Nephron progenitor cell (in vitro differentiated cells): Measurements from ENCODE around the gene E2F3.

Source experiments
- DNase-seq: peaks from one replicate; pipeline ENCODE4 v3.0.0; 2021
- H3K27ac Mint-ChIP-seq: 2 replicates; pipeline ENCODE4 v1.8.0; 2021; ENCODE audit warnings: mild to moderate bottlenecking, moderate library complexity, mixed read lengths
- H3K27me3 Mint-ChIP-seq: 2 replicates; pipeline ENCODE4 v1.8.0; 2021; ENCODE audit warnings: mild to moderate bottlenecking, low read depth, mixed read lengths; ENCODE audit not compliant: poor library complexity
- H3K36me3 Mint-ChIP-seq: 2 replicates; pipeline ENCODE4 v1.8.0; 2021; ENCODE audit warnings: low read depth, mixed read lengths
- H3K4me1 Mint-ChIP-seq: 2 replicates; pipeline ENCODE4 v1.8.0; 2021; ENCODE audit warnings: mixed read lengths
- H3K4me3 Mint-ChIP-seq: 2 replicates; pipeline ENCODE4 v1.8.0; 2021; ENCODE audit warnings: mild to moderate bottlenecking, moderate library complexity, mixed read lengths
- H3K9me3 Mint-ChIP-seq: 2 replicates; pipeline ENCODE4 v1.8.0; 2021; ENCODE audit warnings: mild to moderate bottlenecking, moderate library complexity, mixed read lengths
- CTCF ChIP-seq: fragments of 200-600 bp; sonication (generic); IDR thresholded peaks from 2 replicates; pipeline ENCODE4 v1.5.0; 2021; ENCODE audit warnings: antibody characterized with exemption

E2F3 gene

GRCh38 chr6:20411544-20411943 is 9.9 kb downstream of the E2F3 start:
- no peak overlapping the region for H3K4me3 Mint-ChIP-seq

GRCh38 chr6:20411953-20412681 is 10.4 kb downstream of the E2F3 start:
- H3K27ac Mint-ChIP-seq: peak overlapping the region; percentile 88
- H3K36me3 Mint-ChIP-seq: peaks cover 57% of the 10 kb centered on the region
- H3K9me3 Mint-ChIP-seq: no peaks in the 10 kb centered on the region
- H3K4me3 Mint-ChIP-seq: no peak overlapping the region
- peaks cover 79% of the 10 kb centered on the region for H3K4me1 Mint-ChIP-seq
- no peak for DNase-seq
- H3K27me3 Mint-ChIP-seq: no peaks in the 10 kb centered on the region
- TF ChIP-seq CTCF: no peak

More at GRCh38 chr6:20411544-20411943, 9.9 kb downstream of the E2F3 start:
- no peak for TF ChIP-seq CTCF
- no peaks in the 10 kb centered on the region for H3K27me3 Mint-ChIP-seq
- H3K27ac Mint-ChIP-seq: peak overlapping the region; percentile 88
- peaks cover 63% of the 10 kb centered on the region for H3K36me3 Mint-ChIP-seq
- no peak for DNase-seq
- peaks cover 79% of the 10 kb centered on the region for H3K4me1 Mint-ChIP-seq
- H3K9me3 Mint-ChIP-seq: no peaks in the 10 kb centered on the region

GRCh38 chr6:20412682-20413073 is 11.0 kb downstream of the E2F3 start:
- Mint-ChIP-seq H3K36me3 (peaks cover 51% of the 10 kb centered on the region), H3K27ac (peak overlapping the region; percentile 80), H3K4me3 (no peak overlapping the region), H3K9me3 (no peaks in the 10 kb centered on the region), H3K4me1 (peaks cover 76% of the 10 kb centered on the region), H3K27me3 (no peaks in the 10 kb centered on the region)
- DNase-seq: no peak
- no peak for TF ChIP-seq CTCF

GRCh38 chr6:20413826-20414225 is 12.1 kb downstream of the E2F3 start:
- Mint-ChIP-seq H3K4me1 (peaks cover 75% of the 10 kb centered on the region), H3K27me3 (no peaks in the 10 kb centered on the region), H3K36me3 (peaks cover 55% of the 10 kb centered on the region), H3K27ac (peak overlapping the region; percentile 94), H3K4me3 (no peak overlapping the region), H3K9me3 (no peaks in the 10 kb centered on the region)
- DNase-seq: no peak
- TF ChIP-seq CTCF: no peak

GRCh38 chr6:20414711-20415110 is 13.0 kb downstream of the E2F3 start:
- Mint-ChIP-seq H3K9me3 (peaks cover 3% of the 10 kb centered on the region), H3K36me3 (peaks cover 60% of the 10 kb centered on the region), H3K27ac (peak overlapping the region; percentile 94), H3K4me1 (peaks cover 68% of the 10 kb centered on the region), H3K4me3 (no peak overlapping the region), H3K27me3 (no peaks in the 10 kb centered on the region)
- TF ChIP-seq CTCF: no peak
- DNase-seq: no peak

- no peak for DNase-seq
- no peaks in the 10 kb centered on the region for H3K27me3 Mint-ChIP-seq
- peaks cover 61% of the 10 kb centered on the region for H3K36me3 Mint-ChIP-seq
- TF ChIP-seq CTCF: no peak
- no peak overlapping the region for H3K4me3 Mint-ChIP-seq
- H3K9me3 Mint-ChIP-seq: peaks cover 9% of the 10 kb centered on the region
- H3K27ac Mint-ChIP-seq: peak overlapping the region; percentile 94
- peaks cover 63% of the 10 kb centered on the region for H3K4me1 Mint-ChIP-seq
Measured at GRCh38 chr6:20415304-20415703, 13.6 kb downstream of the E2F3 start.
